Measurements from ENCODE around the gene KRTAP10-9.

KRTAP10-9 gene

GRCh38 chr21:44614161-44614631 is 12.7 kb upstream of the KRTAP10-9 start:
- Mint-ChIP-seq H3K36me3 (ENCODE audit: low read depth) (no peaks in the 10 kb centered on the region), H3K9me3 (peaks cover 30% of the 10 kb centered on the region), H3K27ac (no peak overlapping the region), H3K4me1 (no peaks in the 10 kb centered on the region), H3K27me3 (ENCODE audit: low read depth) (peaks cover 11% of the 10 kb centered on the region), H3K4me3 (no peak overlapping the region)
- no peak for TF ChIP-seq CTCF (IDR thresholded peaks at IDR 0.05; ENCODE audit: unreplicated experiment in 3 of 3)

GRCh38 chr21:44614961-44615391 is 11.9 kb upstream of the KRTAP10-9 start:
- Mint-ChIP-seq H3K27me3 (ENCODE audit: low read depth) (peaks cover 11% of the 10 kb centered on the region), H3K36me3 (ENCODE audit: low read depth) (no peaks in the 10 kb centered on the region), H3K27ac (no peak overlapping the region), H3K4me1 (no peaks in the 10 kb centered on the region), H3K9me3 (peaks cover 30% of the 10 kb centered on the region), H3K4me3 (no peak overlapping the region)
- no peak for TF ChIP-seq CTCF (IDR thresholded peaks at IDR 0.05; ENCODE audit: unreplicated experiment in 3 of 3)

GRCh38 chr21:44615466-44615865 is 11.4 kb upstream of the KRTAP10-9 start:
- no peak for TF ChIP-seq CTCF (IDR thresholded peaks at IDR 0.05; ENCODE audit: unreplicated experiment in 3 of 3)
- H3K27ac Mint-ChIP-seq, result no peak overlapping the region
- H3K4me1 Mint-ChIP-seq, result no peaks in the 10 kb centered on the region
- no peaks in the 10 kb centered on the region for H3K36me3 Mint-ChIP-seq (ENCODE audit: low read depth)
- peaks cover 11% of the 10 kb centered on the region for H3K27me3 Mint-ChIP-seq (ENCODE audit: low read depth)
- H3K4me3 Mint-ChIP-seq, result no peak overlapping the region
- H3K9me3 Mint-ChIP-seq, result peaks cover 31% of the 10 kb centered on the region

GRCh38 chr21:44615911-44616590 is 10.8 kb upstream of the KRTAP10-9 start:
- Mint-ChIP-seq H3K4me1 (no peaks in the 10 kb centered on the region), H3K9me3 (peaks cover 29% of the 10 kb centered on the region), H3K27ac (no peak overlapping the region), H3K4me3 (no peak overlapping the region), H3K36me3 (ENCODE audit: low read depth) (peaks cover 4% of the 10 kb centered on the region), H3K27me3 (ENCODE audit: low read depth) (peaks cover 11% of the 10 kb centered on the region)
- TF ChIP-seq CTCF (IDR thresholded peaks at IDR 0.05; ENCODE audit: unreplicated experiment in 3 of 3), result no peak

- no peak for TF ChIP-seq CTCF (IDR thresholded peaks at IDR 0.05; ENCODE audit: unreplicated experiment in 3 of 3)
- no peak overlapping the region for H3K27ac Mint-ChIP-seq
- peaks cover 25% of the 10 kb centered on the region for H3K9me3 Mint-ChIP-seq
- H3K4me1 Mint-ChIP-seq, result no peaks in the 10 kb centered on the region
- peaks cover 4% of the 10 kb centered on the region for H3K36me3 Mint-ChIP-seq (ENCODE audit: low read depth)
- H3K27me3 Mint-ChIP-seq (ENCODE audit: low read depth), result peaks cover 11% of the 10 kb centered on the region
- H3K4me3 Mint-ChIP-seq, result no peak overlapping the region
These were observed 10.3 kb upstream of the KRTAP10-9 start for GRCh38 chr21:44616591-44616926.

GRCh38 chr21:44617071-44617501 is 9.8 kb upstream of the KRTAP10-9 start:
- Mint-ChIP-seq H3K36me3 (ENCODE audit: low read depth) (peaks cover 4% of the 10 kb centered on the region), H3K4me3 (no peak overlapping the region), H3K27me3 (ENCODE audit: low read depth) (peaks cover 11% of the 10 kb centered on the region), H3K9me3 (peaks cover 28% of the 10 kb centered on the region), H3K27ac (no peak overlapping the region), H3K4me1 (no peaks in the 10 kb centered on the region)
- no peak for TF ChIP-seq CTCF (IDR thresholded peaks at IDR 0.05; ENCODE audit: unreplicated experiment in 3 of 3)
